Measurements from ENCODE around the gene TRAPPC2L.

GRCh38 chr16:88891083-88891482, 34.2 kb downstream of the TRAPPC2L start:
- no peak for TF ChIP-seq CTCF (IDR thresholded peaks at IDR 0.05)
- TF ChIP-seq POLR2A (IDR thresholded peaks at IDR 0.05), result no peak
